CD4-positive, alpha-beta T cell (primary cell): ENCODE results near the gene PRSS37. TPM values are rescaled to one million over a fixed set of nuclear protein-coding genes. Genes with fewer than 3 reads are reported as not detected.
"Not testable (repeated sequence)": the region's sequence is repeated elsewhere in the genome, so short reads cannot be mapped to it uniquely, and the experiment has no call there.

Source experiments
- ATAC-seq: fragments of 200-7000 bp; cut with Tn5 transposase; one replicate; pipeline ENCODE4 v1.10.0; 2022; ENCODE audit warnings: mild to moderate bottlenecking; ENCODE audit not compliant: poor library complexity
- CTCF ChIA-PET: fragments of 350-600 bp; sonication (Branson Sonifier 250); formaldehyde crosslinking; loops from one replicate; lab custom pipeline; 2021; ENCODE audit warnings: antibody characterized with exemption, inconsistent platforms; lab: Charles Lee
- POLR2A ChIA-PET: fragments of 350-600 bp; sonication (Branson Sonifier 250); formaldehyde crosslinking; loops from one replicate; lab custom pipeline; 2021; ENCODE audit warnings: antibody characterized with exemption, inconsistent platforms; lab: Charles Lee
- DNase-seq, 14 experiments: peaks; one replicate each; pipeline ENCODE4 v3.0.0-alpha.2; 2013 to 2020; ENCODE audit warnings: mixed read lengths in 2 of 14
- H3K27ac ChIP-seq, 2 donors: one replicate each; pipeline versions ENCODE4 v1.5.1 to v1.7.0; 2013; ENCODE audit warnings: low read length in 2 of 2, low read depth in 1 of 2, mild to moderate bottlenecking in 1 of 2
- H3K27me3 ChIP-seq, 2 experiments: 1 replicate in 1 of 2; 2 replicates in 1 of 2; pipeline versions ENCODE4 v1.6.1 to v1.7.0; 2013; ENCODE audit warnings: low read length in 2 of 2, control low read depth in 1 of 2, mild to moderate bottlenecking in 1 of 2, moderate library complexity in 1 of 2; ENCODE audit not compliant: insufficient read depth in 2 of 2, control insufficient read depth in 1 of 2
- H3K36me3 ChIP-seq: one replicate; pipeline ENCODE4 v1.6.1; 2013; ENCODE audit warnings: low read length, control low read depth; ENCODE audit not compliant: insufficient read depth
- H3K4me1 ChIP-seq: one replicate; pipeline ENCODE4 v1.6.1; 2013; ENCODE audit warnings: low read length, control low read depth; ENCODE audit not compliant: insufficient read depth
- H3K4me3 ChIP-seq: one replicate; pipeline ENCODE4 v1.5.1; 2013; ENCODE audit warnings: mild to moderate bottlenecking, low read length, moderate library complexity
- H3K9me3 ChIP-seq, 2 experiments: 1 replicate in 1 of 2; 2 replicates in 1 of 2; pipeline versions ENCODE4 v1.6.1 to v1.7.0; 2013; ENCODE audit warnings: low read length in 2 of 2, mild to moderate bottlenecking in 2 of 2, control low read depth in 1 of 2, moderate library complexity in 1 of 2; ENCODE audit not compliant: control insufficient read depth in 1 of 2, insufficient read depth in 1 of 2
- H3K27ac Mint-ChIP-seq: one replicate; pipeline ENCODE4 v1.8.0; 2020; ENCODE audit warnings: mixed read lengths
- H3K27me3 Mint-ChIP-seq: one replicate; pipeline ENCODE4 v1.8.0; 2021; ENCODE audit warnings: mixed read lengths
- H3K36me3 Mint-ChIP-seq: one replicate; pipeline ENCODE4 v1.8.0; 2021; ENCODE audit warnings: low read depth, mixed read lengths
- H3K4me1 Mint-ChIP-seq: one replicate; pipeline ENCODE4 v1.8.0; 2021; ENCODE audit warnings: low read depth, mixed read lengths
- H3K4me3 Mint-ChIP-seq: one replicate; pipeline ENCODE4 v1.8.0; 2020; ENCODE audit warnings: mild to moderate bottlenecking, mixed read lengths
- H3K9me3 Mint-ChIP-seq: one replicate; pipeline ENCODE4 v1.8.0; 2020; ENCODE audit warnings: mixed read lengths
- CTCF ChIP-seq: fragments of 200-600 bp; IDR thresholded peaks from one replicate; pipeline ENCODE4 v1.8.0; 2022; ENCODE audit warnings: antibody characterized with exemption, mild to moderate bottlenecking
- intact Hi-C, 2 experiments: fragments of 100-400 bp; cut with DNase I in 1 of 2; cut with micrococcal nuclease in 1 of 2; formaldehyde crosslinking; loops; one replicate each; pipeline versions ENCODE4 v1.15.1 to v1.9.0; 2023 to 2025; cut with DNase I, micrococcal nuclease
- total RNA-seq, 174 experiments: library from RNA in 2 of 174; stranded (reverse) in 2 of 174; gene quantifications; one replicate each; pipeline ENCODE4 v1.2.3 and lab custom pipeline; 2021 to 2026

Gene PRSS37
- total RNA-seq, 2 experiments from 2014 or later, result not detected

GRCh38 chr7:141837683-141838082, 3.6 kb downstream of the PRSS37 start:
- no peak overlapping the region for H3K27ac Mint-ChIP-seq
- no peaks in the 10 kb centered on the region for H3K36me3 ChIP-seq
- H3K9me3 ChIP-seq, result no peaks in the 10 kb centered on the region
- no peak overlapping the region for H3K4me3 Mint-ChIP-seq
- no peaks in the 10 kb centered on the region for H3K27me3 ChIP-seq
- H3K4me3 ChIP-seq, result no peak overlapping the region
- DNase-seq (no peak), ATAC-seq (no peak)
- H3K4me1 ChIP-seq, result no peaks in the 10 kb centered on the region
- no peaks in the 10 kb centered on the region for H3K27me3 Mint-ChIP-seq
- H3K27ac ChIP-seq, result no peak overlapping the region
- no peaks in the 10 kb centered on the region for H3K36me3 Mint-ChIP-seq
- ChIA-PET POLR2A (no interaction called here), CTCF (no interaction called here)
- H3K4me1 Mint-ChIP-seq, result no peaks in the 10 kb centered on the region
- no peak for TF ChIP-seq CTCF
- intact Hi-C loops, result no loop called here
- H3K9me3 Mint-ChIP-seq, result no peaks in the 10 kb centered on the region

GRCh38 chr7:141822432-141822831, 18.9 kb downstream of the PRSS37 start:
- CTCF ChIA-PET, H3K4me3 Mint-ChIP-seq, H3K27me3 Mint-ChIP-seq, H3K4me1 ChIP-seq, H3K27me3 ChIP-seq, POLR2A ChIA-PET, H3K27ac Mint-ChIP-seq, ATAC-seq, H3K4me3 ChIP-seq, H3K4me1 Mint-ChIP-seq, H3K36me3 ChIP-seq, H3K27ac ChIP-seq, intact Hi-C loops, DNase-seq: not testable (repeated sequence)
- peaks cover 72% of the 10 kb centered on the region for H3K36me3 Mint-ChIP-seq
- peaks cover 7 to 16% of the 10 kb centered on the region in 2 experiments for H3K9me3 ChIP-seq
- peaks cover 28% of the 10 kb centered on the region for H3K9me3 Mint-ChIP-seq

- ATAC-seq (no peak), DNase-seq (no peak)
These were observed 21.2 kb downstream of the PRSS37 start for GRCh38 chr7:141820067-141820466.

More at GRCh38 chr7:141820067-141820466, 21.2 kb downstream of the PRSS37 start:
- no peaks in the 10 kb centered on the region for H3K36me3 ChIP-seq
- H3K27me3 ChIP-seq, result no peaks in the 10 kb centered on the region
- H3K27ac Mint-ChIP-seq, result no peak overlapping the region
- H3K4me3 Mint-ChIP-seq, result no peak overlapping the region
- POLR2A ChIA-PET, result no interaction called here
- peaks cover 7 to 16% of the 10 kb centered on the region in 2 experiments for H3K9me3 ChIP-seq
- H3K27me3 Mint-ChIP-seq, result no peaks in the 10 kb centered on the region
- no peak overlapping the region for H3K4me3 ChIP-seq
- H3K36me3 Mint-ChIP-seq, result peaks cover 72% of the 10 kb centered on the region
- intact Hi-C loops, result no loop called here
- H3K4me1 Mint-ChIP-seq, result no peaks in the 10 kb centered on the region
- CTCF ChIA-PET, result no interaction called here
- TF ChIP-seq CTCF, result no peak
- no peaks in the 10 kb centered on the region for H3K4me1 ChIP-seq
- no peak overlapping the region for H3K27ac ChIP-seq
- peaks cover 28% of the 10 kb centered on the region for H3K9me3 Mint-ChIP-seq
